ENCODE results near the gene EGFR.

EGFR gene

DNA sequence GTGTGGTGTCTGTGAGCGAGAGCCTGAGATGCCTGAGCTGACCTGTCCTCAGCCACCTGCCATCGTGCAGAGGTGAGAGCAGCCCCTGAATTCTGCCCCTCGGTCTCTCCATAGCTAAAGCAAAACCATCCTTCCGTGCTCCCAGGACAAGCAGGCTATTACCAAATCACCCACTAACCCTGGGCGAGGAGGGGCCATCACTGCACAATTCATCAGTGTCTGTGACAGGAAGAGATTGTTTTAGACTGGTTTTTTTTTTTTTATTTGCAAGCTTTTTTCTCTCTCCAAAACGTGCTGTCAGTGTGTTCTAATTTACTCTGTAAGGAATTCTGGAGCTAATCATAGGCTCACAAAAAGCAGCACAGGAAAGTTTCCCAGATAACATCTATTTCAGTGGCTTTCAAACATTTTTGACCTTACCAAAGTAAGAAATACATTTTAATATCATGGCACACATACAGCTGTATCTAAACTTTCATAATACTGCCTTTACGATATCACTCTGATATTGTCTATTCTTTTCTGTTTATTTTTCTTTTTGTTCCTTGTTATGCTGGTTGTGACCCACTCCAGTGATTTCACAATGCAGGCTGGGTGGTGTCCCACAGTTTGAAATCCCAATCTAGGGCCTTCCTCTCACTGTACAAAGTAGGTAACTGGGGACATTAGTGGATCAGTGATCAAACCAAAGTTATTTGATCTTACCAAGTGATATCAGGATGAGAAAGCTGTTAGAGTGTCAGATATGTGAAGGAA, 62.8 kb downstream of the EGFR start:
- H3K4me3 ChIP-seq (ENCODE audit: low read length) = no peak overlapping the region; the same call in 1 of the 2 replicates
- H3K9me3 ChIP-seq (ENCODE audit: control insufficient read depth, insufficient read depth, low read length) = no peaks in the 10 kb centered on the region
- peaks cover 3% of the 10 kb centered on the region for H3K4me1 ChIP-seq (ENCODE audit: control insufficient read depth, insufficient read depth, low read length)
- H3K27me3 ChIP-seq (ENCODE audit: control insufficient read depth, insufficient read depth, low read length) = no peaks in the 10 kb centered on the region
- no peaks in the 10 kb centered on the region for H3K36me3 ChIP-seq (ENCODE audit: control insufficient read depth, insufficient read depth, low read length)
- no CpG with 5 or more reads among the region's 7 CpGs for WGBS (ENCODE audit: insufficient coverage, insufficient read length)
- H3K27ac ChIP-seq (ENCODE audit: low read length) = no peak overlapping the region
- DNase-seq (ENCODE audit: low read depth, low spot score) = no peak

GRCh38 chr7:55082228-55082603, 63.4 kb downstream of the EGFR start:
- Histone ChIP-seq H3K4me3 (ENCODE audit: low read length) (no peak overlapping the region), H3K27me3 (ENCODE audit: control insufficient read depth, insufficient read depth, low read length) (no peaks in the 10 kb centered on the region), H3K4me1 (ENCODE audit: control insufficient read depth, insufficient read depth, low read length) (peaks cover 3% of the 10 kb centered on the region), H3K9me3 (ENCODE audit: control insufficient read depth, insufficient read depth, low read length) (no peaks in the 10 kb centered on the region), H3K27ac (ENCODE audit: low read length) (no peak overlapping the region), H3K36me3 (ENCODE audit: control insufficient read depth, insufficient read depth, low read length) (no peaks in the 10 kb centered on the region)
- no peak for DNase-seq (ENCODE audit: low read depth, low spot score)

- H3K36me3 ChIP-seq (ENCODE audit: control insufficient read depth, insufficient read depth, low read length) = no peaks in the 10 kb centered on the region
- H3K27ac ChIP-seq (ENCODE audit: low read length) = no peak overlapping the region
- peaks cover 3% of the 10 kb centered on the region for H3K4me1 ChIP-seq (ENCODE audit: control insufficient read depth, insufficient read depth, low read length)
- WGBS (ENCODE audit: insufficient coverage, insufficient read length) = no CpG with 5 or more reads among the region's 7 CpGs
- no peak overlapping the region for H3K4me3 ChIP-seq (ENCODE audit: low read length)
- no peaks in the 10 kb centered on the region for H3K9me3 ChIP-seq (ENCODE audit: control insufficient read depth, insufficient read depth, low read length)
- no peaks in the 10 kb centered on the region for H3K27me3 ChIP-seq (ENCODE audit: control insufficient read depth, insufficient read depth, low read length)
- DNase-seq (ENCODE audit: low read depth, low spot score) = no peak
These were observed 64.4 kb downstream of the EGFR start for GRCh38 chr7:55083206-55083605.

DNA sequence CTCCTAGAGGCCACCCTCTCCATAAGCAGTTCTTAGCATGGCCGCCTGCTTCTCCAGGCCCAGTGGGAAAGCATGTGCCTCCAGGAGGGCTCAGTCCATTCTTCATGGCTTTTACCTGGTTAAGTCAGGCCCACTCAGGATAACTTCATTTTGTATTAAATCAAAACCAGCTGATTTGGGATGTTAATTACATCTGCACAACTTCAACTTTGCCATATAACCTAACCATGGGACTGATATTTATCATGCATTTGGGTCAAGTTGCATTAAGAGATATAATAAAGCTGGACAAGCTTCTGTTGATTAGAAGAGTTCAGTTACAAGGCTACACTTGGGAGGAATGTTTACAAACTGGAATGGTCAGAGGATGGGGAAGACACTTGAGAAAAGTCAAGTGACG, 65.5 kb downstream of the EGFR start:
- Histone ChIP-seq H3K36me3 (ENCODE audit: control insufficient read depth, insufficient read depth, low read length) (no peaks in the 10 kb centered on the region), H3K27me3 (ENCODE audit: control insufficient read depth, insufficient read depth, low read length) (no peaks in the 10 kb centered on the region), H3K4me3 (ENCODE audit: low read length) (no peak overlapping the region), H3K9me3 (ENCODE audit: control insufficient read depth, insufficient read depth, low read length) (no peaks in the 10 kb centered on the region), H3K4me1 (ENCODE audit: control insufficient read depth, insufficient read depth, low read length) (peaks cover 3% of the 10 kb centered on the region), H3K27ac (ENCODE audit: low read length) (no peak overlapping the region)
- WGBS (ENCODE audit: insufficient coverage, insufficient read length) = no CpG with 5 or more reads among the region's 2 CpGs
- no peak for DNase-seq (ENCODE audit: low read depth, low spot score)

DNA sequence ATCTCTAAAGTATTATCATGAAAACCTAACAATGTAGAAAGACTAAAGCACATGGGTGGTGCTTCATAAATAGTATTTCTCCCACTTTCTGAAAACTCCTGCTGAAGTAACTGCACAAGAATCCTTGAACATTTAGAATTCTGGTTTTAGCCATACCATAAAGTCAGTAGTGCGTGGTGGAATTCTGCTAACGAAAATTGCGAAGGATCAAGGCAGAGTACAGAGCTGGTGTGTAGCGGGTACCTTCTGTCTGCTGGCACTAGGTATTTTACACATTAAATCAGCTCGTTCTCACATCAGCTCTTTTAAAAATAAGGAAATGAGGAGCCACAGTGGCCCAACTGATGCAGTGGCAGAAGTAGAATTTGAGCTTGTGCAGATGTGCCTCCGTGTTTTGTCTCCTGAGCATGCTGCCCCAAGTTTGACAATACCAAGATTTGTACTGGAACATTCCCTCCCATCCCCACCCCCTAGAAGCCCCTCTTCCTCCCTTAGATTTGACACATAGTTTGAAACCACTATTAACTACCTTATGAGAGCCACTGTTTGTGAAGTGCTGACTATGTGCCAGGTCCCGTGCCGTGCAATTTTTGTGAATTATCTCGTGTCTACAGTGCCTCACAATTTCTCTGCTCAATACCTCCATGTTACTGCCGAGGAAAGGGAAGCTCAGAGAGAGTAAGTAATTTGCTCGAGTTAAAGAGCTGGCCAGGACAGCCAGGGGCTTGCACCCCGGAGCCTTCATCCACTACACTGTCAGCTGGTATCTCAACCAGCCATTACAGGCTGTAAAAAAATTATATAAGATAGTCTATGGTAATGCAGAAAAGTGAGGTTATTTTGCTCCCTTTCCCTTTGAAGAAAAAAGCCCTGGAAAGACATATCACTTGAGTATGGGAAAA, 66.9 kb downstream of the EGFR start:
- Histone ChIP-seq H3K4me3 (ENCODE audit: low read length) (no peak overlapping the region), H3K4me1 (ENCODE audit: control insufficient read depth, insufficient read depth, low read length) (peaks cover 3% of the 10 kb centered on the region), H3K27ac (ENCODE audit: low read length) (no peak overlapping the region), H3K9me3 (ENCODE audit: control insufficient read depth, insufficient read depth, low read length) (no peaks in the 10 kb centered on the region), H3K36me3 (ENCODE audit: control insufficient read depth, insufficient read depth, low read length) (no peaks in the 10 kb centered on the region), H3K27me3 (ENCODE audit: control insufficient read depth, insufficient read depth, low read length) (no peaks in the 10 kb centered on the region)
- no peak for DNase-seq (ENCODE audit: low read depth, low spot score)
- no CpG with 5 or more reads among the region's 12 CpGs for WGBS (ENCODE audit: insufficient coverage, insufficient read length)

DNA sequence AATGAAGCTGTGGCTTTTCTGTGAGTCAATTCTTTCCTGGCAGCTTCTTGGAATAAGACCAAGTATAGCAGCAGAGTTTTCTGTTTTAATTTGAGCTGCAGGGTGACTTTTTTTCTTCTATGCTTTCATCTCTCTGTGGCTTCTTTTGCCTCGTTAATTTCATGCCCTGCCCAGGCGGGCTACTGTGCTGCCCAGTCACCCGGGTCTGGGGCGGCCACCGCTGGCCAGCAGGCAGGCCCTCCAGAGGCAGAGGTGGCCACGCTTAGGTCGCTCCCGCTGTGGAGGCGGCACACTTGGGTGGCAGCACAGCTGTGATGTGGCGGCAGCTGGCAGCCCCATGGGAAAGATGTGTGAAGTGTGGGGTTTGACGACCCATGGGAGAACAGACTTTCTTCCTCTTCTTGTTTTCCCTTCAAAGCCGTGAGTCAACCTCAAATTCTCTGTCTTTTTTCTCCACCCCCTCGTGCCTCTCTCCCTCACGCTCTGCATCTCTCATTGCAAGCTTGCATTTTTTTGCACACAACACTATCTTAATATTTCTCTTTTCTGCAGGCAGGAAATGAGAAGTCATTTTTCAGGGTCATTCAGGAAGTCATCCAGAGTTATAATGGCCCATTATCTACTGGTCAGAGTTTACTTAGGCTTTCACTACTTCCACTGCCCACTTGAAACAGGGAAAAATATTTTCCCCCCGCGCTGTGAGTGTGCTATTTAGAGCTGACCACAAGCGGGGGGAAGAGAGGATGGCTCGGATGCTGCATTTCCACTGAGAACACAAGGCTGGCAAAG, 67.8 kb downstream of the EGFR start:
- H3K27me3 ChIP-seq (ENCODE audit: control insufficient read depth, insufficient read depth, low read length) = no peaks in the 10 kb centered on the region
- no peaks in the 10 kb centered on the region for H3K36me3 ChIP-seq (ENCODE audit: control insufficient read depth, insufficient read depth, low read length)
- H3K4me3 ChIP-seq (ENCODE audit: low read length) = no peak overlapping the region
- DNase-seq (ENCODE audit: low read depth, low spot score) = no peak
- no peak overlapping the region for H3K27ac ChIP-seq (ENCODE audit: low read length)
- no peaks in the 10 kb centered on the region for H3K9me3 ChIP-seq (ENCODE audit: control insufficient read depth, insufficient read depth, low read length)
- peaks cover 3% of the 10 kb centered on the region for H3K4me1 ChIP-seq (ENCODE audit: control insufficient read depth, insufficient read depth, low read length)
- WGBS (ENCODE audit: insufficient coverage, insufficient read length) = no CpG with 5 or more reads among the region's 18 CpGs

DNA sequence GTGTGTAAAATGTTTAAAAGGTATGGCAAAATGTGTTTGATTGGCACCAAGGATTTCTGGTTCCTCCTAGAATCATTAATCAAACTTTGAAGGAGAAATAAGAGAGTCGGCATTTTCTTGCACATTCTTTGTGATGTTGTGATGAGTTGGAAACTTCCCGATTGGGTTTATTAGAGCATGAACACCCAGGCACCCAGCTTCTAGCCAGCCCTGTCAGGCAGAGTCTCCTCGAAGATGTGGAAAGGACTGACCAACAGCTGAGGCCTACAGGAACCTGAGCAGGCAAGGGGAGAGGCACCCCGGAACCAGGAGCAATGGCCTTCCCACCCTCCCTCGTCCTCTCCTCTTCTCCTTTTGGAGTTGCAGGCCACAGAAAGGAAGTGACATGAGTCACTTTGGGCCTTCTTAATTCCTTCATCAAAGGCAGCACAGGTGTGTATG, 68.7 kb downstream of the EGFR start:
- no peak for DNase-seq (ENCODE audit: low read depth, low spot score)
- Histone ChIP-seq H3K4me3 (ENCODE audit: low read length) (no peak overlapping the region), H3K27ac (ENCODE audit: low read length) (no peak overlapping the region), H3K27me3 (ENCODE audit: control insufficient read depth, insufficient read depth, low read length) (no peaks in the 10 kb centered on the region), H3K9me3 (ENCODE audit: control insufficient read depth, insufficient read depth, low read length) (no peaks in the 10 kb centered on the region), H3K4me1 (ENCODE audit: control insufficient read depth, insufficient read depth, low read length) (peaks cover 3% of the 10 kb centered on the region), H3K36me3 (ENCODE audit: control insufficient read depth, insufficient read depth, low read length) (no peaks in the 10 kb centered on the region)
- WGBS (ENCODE audit: insufficient coverage, insufficient read length) = no CpG with 5 or more reads among the region's 5 CpGs

DNA sequence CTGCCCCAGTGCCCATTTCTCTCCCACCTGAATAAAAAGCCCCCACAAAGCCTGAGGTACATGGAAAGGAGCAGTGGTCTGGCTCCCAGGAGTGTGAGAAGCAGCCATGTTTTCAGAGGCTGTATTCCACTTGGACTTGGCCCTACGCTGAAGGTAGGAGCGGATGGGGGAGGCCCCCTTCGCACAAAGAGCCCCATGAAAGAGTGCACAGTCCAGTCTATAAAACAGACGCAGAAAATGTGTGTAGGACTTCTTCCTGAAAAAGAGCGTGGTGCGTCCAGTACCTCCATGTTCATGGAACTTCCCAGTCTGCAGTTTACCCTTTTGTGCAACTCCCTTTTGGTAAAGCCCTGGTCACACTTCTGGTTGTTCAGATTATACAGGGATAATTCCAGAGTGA, 69.3 kb downstream of the EGFR start:
- Histone ChIP-seq H3K9me3 (ENCODE audit: control insufficient read depth, insufficient read depth, low read length) (no peaks in the 10 kb centered on the region), H3K4me3 (ENCODE audit: low read length) (no peak overlapping the region), H3K36me3 (ENCODE audit: control insufficient read depth, insufficient read depth, low read length) (no peaks in the 10 kb centered on the region), H3K4me1 (ENCODE audit: control insufficient read depth, insufficient read depth, low read length) (peaks cover 3% of the 10 kb centered on the region), H3K27me3 (ENCODE audit: control insufficient read depth, insufficient read depth, low read length) (no peaks in the 10 kb centered on the region), H3K27ac (ENCODE audit: low read length) (no peak overlapping the region)
- no CpG with 5 or more reads among the region's 6 CpGs for WGBS (ENCODE audit: insufficient coverage, insufficient read length)
- DNase-seq (ENCODE audit: low read depth, low spot score) = no peak

- H3K36me3 ChIP-seq (ENCODE audit: control insufficient read depth, insufficient read depth, low read length) = no peaks in the 10 kb centered on the region
- H3K27ac ChIP-seq (ENCODE audit: low read length) = no peak overlapping the region
- H3K27me3 ChIP-seq (ENCODE audit: control insufficient read depth, insufficient read depth, low read length) = no peaks in the 10 kb centered on the region
- WGBS (ENCODE audit: insufficient coverage, insufficient read length) = no CpG with 5 or more reads among the region's 7 CpGs
- H3K9me3 ChIP-seq (ENCODE audit: control insufficient read depth, insufficient read depth, low read length) = no peaks in the 10 kb centered on the region
- H3K4me3 ChIP-seq (ENCODE audit: low read length) = no peak overlapping the region
- H3K4me1 ChIP-seq (ENCODE audit: control insufficient read depth, insufficient read depth, low read length) = peaks cover 3% of the 10 kb centered on the region
- no peak for DNase-seq (ENCODE audit: low read depth, low spot score)
These were observed 69.8 kb downstream of the EGFR start for GRCh38 chr7:55088620-55089019.

DNA sequence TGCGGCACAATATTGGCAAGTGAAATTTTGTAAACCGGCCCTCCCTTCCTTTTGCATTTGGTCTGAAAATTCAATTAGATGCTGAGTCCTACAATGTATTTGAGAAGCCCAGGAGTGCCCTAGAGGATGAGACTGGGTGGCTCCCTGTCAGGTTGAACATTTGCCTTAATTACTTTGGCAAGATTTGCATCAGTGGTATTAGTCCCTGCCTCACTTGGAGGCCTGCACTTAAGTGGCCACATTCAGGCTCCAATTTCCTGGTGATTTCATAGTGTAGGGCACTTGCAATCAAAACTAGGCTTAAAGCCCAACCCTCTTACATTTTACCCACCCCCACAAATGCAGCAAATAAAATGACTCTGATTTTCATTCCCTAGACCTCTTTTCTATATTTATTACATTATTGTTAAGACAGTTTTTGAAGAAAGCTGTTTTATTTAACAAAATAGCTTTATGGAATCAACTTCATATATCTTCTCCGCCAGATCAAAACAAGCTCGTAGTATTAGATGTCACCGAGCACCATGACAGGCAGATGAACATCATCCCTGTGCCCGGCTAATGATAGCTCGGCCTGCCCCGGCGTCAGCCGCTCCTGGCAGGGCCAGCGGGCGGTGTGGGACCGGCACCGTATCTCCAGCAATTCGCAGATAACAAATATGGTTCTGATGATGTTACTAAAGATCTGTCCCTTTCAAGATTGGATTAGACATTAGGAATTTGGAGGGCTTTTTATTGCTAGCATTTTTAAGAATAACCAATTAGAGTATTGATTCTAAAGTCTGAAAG, 73.6 kb downstream of the EGFR start:
- no peaks in the 10 kb centered on the region for H3K36me3 ChIP-seq (ENCODE audit: control insufficient read depth, insufficient read depth, low read length)
- no peak for DNase-seq (ENCODE audit: low read depth, low spot score)
- H3K27me3 ChIP-seq (ENCODE audit: control insufficient read depth, insufficient read depth, low read length) = no peaks in the 10 kb centered on the region
- H3K4me1 ChIP-seq (ENCODE audit: control insufficient read depth, insufficient read depth, low read length) = no peaks in the 10 kb centered on the region
- H3K4me3 ChIP-seq (ENCODE audit: low read length) = no peak overlapping the region
- WGBS (ENCODE audit: insufficient coverage, insufficient read length) = no CpG with 5 or more reads among the region's 15 CpGs
- no peaks in the 10 kb centered on the region for H3K9me3 ChIP-seq (ENCODE audit: control insufficient read depth, insufficient read depth, low read length)
- no peak overlapping the region for H3K27ac ChIP-seq (ENCODE audit: low read length)
